ENCODE results near the gene TRIM34. TPM values are rescaled to one million over a fixed set of nuclear protein-coding genes. Genes with fewer than 3 reads are reported as not detected.
A peak's percentile ranks its signal among the peaks of the same experiment; 100 is the strongest.
"Not testable (repeated sequence)": the region's sequence is repeated elsewhere in the genome, so short reads cannot be mapped to it uniquely, and the experiment has no call there.

Gene TRIM34
- total and polyA plus RNA-seq, 4 experiments from 2014 or later: 9.6 to 20.2 (median 11.0) TPM

DNA sequence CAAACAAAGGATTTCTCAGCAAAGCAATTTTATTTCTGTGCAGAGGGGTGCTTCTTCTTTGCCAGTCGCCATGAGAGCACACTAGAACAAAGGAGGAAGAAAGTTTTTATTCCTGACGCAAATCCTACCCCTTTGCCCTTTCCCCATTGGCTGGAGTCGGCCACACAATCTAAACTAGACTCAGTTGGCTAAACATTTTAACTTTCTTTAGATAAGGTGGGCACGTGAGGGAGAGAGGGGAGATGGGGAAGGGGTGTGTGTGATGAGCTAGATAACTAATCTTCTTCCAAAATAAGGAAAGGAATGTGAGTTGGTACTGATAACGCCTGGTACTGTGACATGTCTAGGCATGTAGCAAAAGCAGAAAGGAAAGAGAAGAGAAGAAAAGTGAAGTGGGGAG is 65.4 kb downstream of the TRIM34 start:
- Histone ChIP-seq H3K4me1 (ENCODE audit: insufficient read depth, low read length) (peaks cover 54% of the 10 kb centered on the region), H3K27me3 (ENCODE audit: insufficient read depth, low read length) (no peaks in the 10 kb centered on the region), H3K27ac (ENCODE audit: low read depth, low read length) (peak overlapping the region; percentile 82), H3K36me3 (ENCODE audit: insufficient read depth, low read length) (peaks cover 8% of the 10 kb centered on the region), H3K9me3 (ENCODE audit: control insufficient read depth in 1 of 2, low read length in 2 of 2) (no peaks in the 10 kb centered on the region), H3K4me3 (ENCODE audit: low read length in 2 of 2) (peak overlapping the region; percentile 53 to 85)
- peaks cover 19 to 38% of the 10 kb centered on the region in 2 donors for H3K36me3 Mint-ChIP-seq
- intact Hi-C loops (cut with micrococcal nuclease): no loop called here
- POLR2A ChIA-PET (ENCODE audit: partially characterized antibody): interaction anchor here (0.6 to 3.1 kb wide), 8 partner anchors 8 to 1043 kb away, joined by 3 to 25 read pairs (median 4); partner anchors contain the start of genes SMPD1 and TRIM34
- peaks cover 39 to 72% (median 51%) of the 10 kb centered on the region in 4 donors for H3K4me1 Mint-ChIP-seq
- H3K4me3 Mint-ChIP-seq: peak overlapping the region; percentile 90 to 97 (median 95)
- DNase-seq: no peak
- no peaks in the 10 kb centered on the region for H3K9me3 Mint-ChIP-seq
- peak overlapping the region; percentile 93 to 97 (median 95) for H3K27ac Mint-ChIP-seq
- H3K27me3 Mint-ChIP-seq: no peaks in the 10 kb centered on the region
- CTCF ChIA-PET (ENCODE audit: partially characterized antibody): interaction anchor here (1.1 to 3.8 kb wide), 5 partner anchors 11 to 115 kb away, joined by 4 to 21 read pairs (median 5); no protein-coding TSS in a partner anchor

DNA sequence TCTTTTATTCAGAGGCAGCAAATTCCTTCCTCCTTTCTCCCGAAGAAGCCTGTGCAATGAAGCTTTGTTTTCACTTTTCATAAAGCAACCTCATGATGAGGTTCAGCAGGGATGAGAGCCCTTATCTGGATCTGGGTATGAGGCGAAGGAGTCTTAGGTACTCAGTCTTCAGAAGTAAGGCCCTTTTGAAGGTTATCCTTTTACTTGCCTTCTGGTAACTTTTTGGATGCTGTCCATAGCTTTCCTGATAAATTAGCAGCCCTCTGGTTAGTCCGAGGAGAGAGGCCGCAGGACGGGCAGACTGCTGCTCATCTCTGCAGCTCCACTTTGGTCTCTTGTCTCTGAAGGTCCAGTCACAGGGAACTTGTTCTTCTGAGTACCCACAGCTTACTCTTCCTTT is 65.9 kb downstream of the TRIM34 start:
- Histone ChIP-seq H3K27ac (ENCODE audit: low read depth, low read length) (peak overlapping the region; percentile 82), H3K4me3 (ENCODE audit: low read length in 2 of 2) (peak overlapping the region; percentile 53 to 85), H3K27me3 (ENCODE audit: insufficient read depth, low read length) (no peaks in the 10 kb centered on the region), H3K36me3 (ENCODE audit: insufficient read depth, low read length) (peaks cover 8% of the 10 kb centered on the region), H3K9me3 (ENCODE audit: control insufficient read depth in 1 of 2, low read length in 2 of 2) (no peaks in the 10 kb centered on the region), H3K4me1 (ENCODE audit: insufficient read depth, low read length) (peaks cover 57% of the 10 kb centered on the region)
- ChIA-PET POLR2A (ENCODE audit: partially characterized antibody) (interaction anchor here (0.7 to 3.1 kb wide), 7 partner anchors 11 to 1043 kb away, joined by 3 to 25 read pairs (median 4); partner anchors contain the start of genes SMPD1 and TRIM34), CTCF (ENCODE audit: partially characterized antibody) (interaction anchor here (1.1 to 3.8 kb wide), 5 partner anchors 10 to 114 kb away, joined by 3 to 21 read pairs (median 5); no protein-coding TSS in a partner anchor)
- H3K9me3 Mint-ChIP-seq: no peaks in the 10 kb centered on the region
- no peaks in the 10 kb centered on the region for H3K27me3 Mint-ChIP-seq
- intact Hi-C loops (cut with micrococcal nuclease): no loop called here
- peaks cover 25 to 42% of the 10 kb centered on the region in 2 donors for H3K36me3 Mint-ChIP-seq
- peak overlapping the region; percentile 90 to 97 (median 95) for H3K4me3 Mint-ChIP-seq
- DNase-seq: peak in 1 of 5 donors; percentile 10
- H3K27ac Mint-ChIP-seq: peak overlapping the region; percentile 93 to 97 (median 95)
- peaks cover 39 to 74% (median 53%) of the 10 kb centered on the region in 4 donors for H3K4me1 Mint-ChIP-seq

DNA sequence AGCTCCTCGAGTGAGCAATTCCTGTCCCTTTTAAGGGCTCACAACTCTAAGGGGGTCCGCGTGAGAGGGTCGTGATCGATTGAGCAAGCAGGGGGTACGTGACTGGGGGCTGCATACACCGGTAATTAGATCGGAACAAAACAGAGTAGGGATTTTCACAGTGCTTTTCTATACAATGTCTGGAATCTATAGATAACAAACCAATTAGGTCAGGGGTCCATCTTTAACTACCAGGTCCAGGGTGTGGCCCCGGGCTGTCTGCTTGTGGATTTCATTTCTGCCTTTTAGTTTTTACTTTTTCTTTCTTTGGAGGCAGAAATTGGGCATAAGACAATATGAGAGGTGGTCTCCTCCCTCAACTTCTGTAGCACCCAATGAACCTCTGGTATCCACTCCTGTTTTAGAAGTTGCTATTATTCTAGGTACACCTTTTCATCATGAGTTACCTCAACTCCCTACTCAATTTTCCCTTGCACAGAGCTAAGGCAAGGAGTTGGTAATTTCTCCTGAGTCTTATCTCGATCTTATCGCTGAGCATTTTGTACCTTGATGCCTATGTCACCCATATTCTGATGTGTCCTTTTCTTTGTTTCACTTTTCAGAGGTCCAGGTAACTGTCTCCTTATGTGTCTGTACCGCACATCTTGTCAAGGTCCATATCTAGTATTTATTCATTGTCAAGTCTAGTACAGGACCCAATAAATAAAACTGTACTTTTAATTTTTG is 66.6 kb downstream of the TRIM34 start:
- intact Hi-C loops (cut with micrococcal nuclease): not testable (repeated sequence)
- Mint-ChIP-seq H3K27ac (peak overlapping the region; percentile 93 to 97 (median 95)), H3K36me3 (peaks cover 31 to 49% of the 10 kb centered on the region in 2 donors)

DNA sequence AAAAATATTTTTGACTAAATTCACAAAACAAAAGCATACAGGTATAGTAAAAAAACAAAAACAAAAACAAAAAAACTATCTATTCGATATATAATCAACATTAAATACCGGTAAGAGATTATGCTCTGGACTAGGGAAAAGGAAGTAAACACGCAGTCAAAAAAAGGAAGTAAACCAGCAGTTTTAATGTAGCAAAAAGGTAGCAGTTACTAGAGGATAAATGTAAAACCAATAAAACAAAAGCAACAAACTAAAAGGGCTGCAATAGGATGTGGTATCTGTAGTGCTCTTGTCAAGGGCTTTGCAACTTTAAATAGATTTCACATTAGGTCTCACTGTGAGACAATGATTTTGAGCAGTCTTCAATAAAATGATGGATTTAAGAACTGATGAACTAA is 67.2 kb downstream of the TRIM34 start:
- Mint-ChIP-seq H3K4me3 (peak overlapping the region; percentile 90 to 97 (median 95)), H3K36me3 (peaks cover 37 to 55% of the 10 kb centered on the region in 2 donors), H3K9me3 (no peaks in the 10 kb centered on the region), H3K27ac (peak overlapping the region; percentile 93 to 97 (median 95)), H3K27me3 (no peaks in the 10 kb centered on the region), H3K4me1 (peaks cover 47 to 79% (median 58%) of the 10 kb centered on the region in 4 donors)
- DNase-seq: peak in 2 of 5 donors; percentile 21 to 23
- CTCF ChIA-PET (ENCODE audit: partially characterized antibody): no interaction called here
- POLR2A ChIA-PET (ENCODE audit: partially characterized antibody): interaction anchor here (1.5 to 3.0 kb wide), 2 partner anchors 10 to 698 kb away, joined by 4 to 25 read pairs; partner anchors contain the start of gene SMPD1
- H3K4me1 ChIP-seq (ENCODE audit: insufficient read depth, low read length): peaks cover 65% of the 10 kb centered on the region
- H3K9me3 ChIP-seq (ENCODE audit: control insufficient read depth in 1 of 2, low read length in 2 of 2): no peaks in the 10 kb centered on the region
- no peaks in the 10 kb centered on the region for H3K27me3 ChIP-seq (ENCODE audit: insufficient read depth, low read length)
- peak overlapping the region; percentile 53 to 85 for H3K4me3 ChIP-seq (ENCODE audit: low read length in 2 of 2)
- intact Hi-C loops (cut with micrococcal nuclease): no loop called here
- H3K27ac ChIP-seq (ENCODE audit: low read depth, low read length): peak overlapping the region; percentile 82
- H3K36me3 ChIP-seq (ENCODE audit: insufficient read depth, low read length): peaks cover 20% of the 10 kb centered on the region

More for the DNA sequence above, 66.6 kb downstream of the TRIM34 start:
- DNase-seq: peak in 1 of 5 donors; percentile 7
- Histone ChIP-seq H3K27ac (ENCODE audit: low read depth, low read length) (peak overlapping the region; percentile 82), H3K36me3 (ENCODE audit: insufficient read depth, low read length) (peaks cover 14% of the 10 kb centered on the region), H3K4me1 (ENCODE audit: insufficient read depth, low read length) (peaks cover 60% of the 10 kb centered on the region), H3K4me3 (ENCODE audit: low read length in 2 of 2) (peak overlapping the region; percentile 53 to 85)
- Mint-ChIP-seq H3K4me1 (peaks cover 42 to 76% (median 56%) of the 10 kb centered on the region in 4 donors), H3K4me3 (peak overlapping the region; percentile 90 to 97 (median 95))
- H3K9me3 Mint-ChIP-seq; H3K27me3 Mint-ChIP-seq; H3K27me3 ChIP-seq (ENCODE audit: insufficient read depth, low read length); H3K9me3 ChIP-seq (ENCODE audit: control insufficient read depth in 1 of 2, low read length in 2 of 2): not testable (repeated sequence)
- ChIA-PET CTCF (ENCODE audit: partially characterized antibody) (interaction anchor here (1.1 to 3.8 kb wide), 3 partner anchors 19 to 70 kb away, joined by 3 to 21 read pairs (median 5); no protein-coding TSS in a partner anchor), POLR2A (ENCODE audit: partially characterized antibody) (interaction anchor here (1.4 to 3.1 kb wide), 4 partner anchors 11 to 698 kb away, joined by 4 to 25 read pairs (median 10); partner anchors contain the start of genes SMPD1 and TRIM34)

Other genes with a start within 250 kb of the TRIM34 start
- not detected for gene OR51M1, start 241.2 kb upstream of the TRIM34 start, total RNA-seq
- not detected for gene OR51M1, start 241.2 kb upstream of the TRIM34 start, polyA plus RNA-seq
- gene OR51Q1, start 202.9 kb upstream of the TRIM34 start, total RNA-seq: not detected
- not detected for gene OR51Q1, start 202.9 kb upstream of the TRIM34 start, polyA plus RNA-seq
- not detected for gene OR51I1, start 183.5 kb upstream of the TRIM34 start, total RNA-seq
- not detected for gene OR51I1, start 183.5 kb upstream of the TRIM34 start, polyA plus RNA-seq
- not detected for gene OR51I2, start 175.7 kb upstream of the TRIM34 start, total RNA-seq
- gene OR51I2, start 175.7 kb upstream of the TRIM34 start, polyA plus RNA-seq: not detected
- not detected for gene OR52D1, start 136.3 kb upstream of the TRIM34 start, total RNA-seq
- not detected for gene OR52D1, start 136.3 kb upstream of the TRIM34 start, polyA plus RNA-seq
- gene UBQLN3, start 115.0 kb upstream of the TRIM34 start, total RNA-seq: not detected
- gene UBQLN3, start 115.0 kb upstream of the TRIM34 start, polyA plus RNA-seq: not detected
- gene UBQLNL, start 108.3 kb upstream of the TRIM34 start, total RNA-seq: under 1 TPM; 0.47 to 0.50 TPM
- not detected for gene UBQLNL, start 108.3 kb upstream of the TRIM34 start, polyA plus RNA-seq
- not detected for gene OR52H1, start 76.5 kb upstream of the TRIM34 start, total RNA-seq
- gene OR52H1, start 76.5 kb upstream of the TRIM34 start, polyA plus RNA-seq: not detected
- gene OR52B6, start 44.1 kb upstream of the TRIM34 start, total RNA-seq: not detected
- not detected for gene OR52B6, start 44.1 kb upstream of the TRIM34 start, polyA plus RNA-seq
- gene TRIM6, start 28.4 kb upstream of the TRIM34 start, total RNA-seq: not detected
- not detected for gene TRIM6, start 28.4 kb upstream of the TRIM34 start, polyA plus RNA-seq
- gene TRIM5, start 60.1 kb downstream of the TRIM34 start, total RNA-seq: 10 to 100 TPM; 33.9 to 35.5 TPM
- gene TRIM5, start 60.1 kb downstream of the TRIM34 start, polyA plus RNA-seq: 1 to 10 TPM; 9.1 to 9.5 TPM
- 100 to 1,000 TPM; 349 to 353 TPM for gene TRIM22, start 64.8 kb downstream of the TRIM34 start, total RNA-seq
- gene TRIM22, start 64.8 kb downstream of the TRIM34 start, polyA plus RNA-seq: 100 to 1,000 TPM; 187 to 190 TPM
- gene OR56B1, start 111.4 kb downstream of the TRIM34 start, total RNA-seq: under 1 TPM; 0.44 to 0.61 TPM
- gene OR56B1, start 111.4 kb downstream of the TRIM34 start, polyA plus RNA-seq: under 1 TPM in 1 of 2 donors, not detected in 1; 0.20 TPM
- 1 to 10 TPM; 1.6 to 2.2 TPM for gene OR52N4, start 129.2 kb downstream of the TRIM34 start, total RNA-seq
- under 1 TPM; 0.50 to 0.60 TPM for gene OR52N4, start 129.2 kb downstream of the TRIM34 start, polyA plus RNA-seq
- not detected for gene OR52N5, start 158.4 kb downstream of the TRIM34 start, total RNA-seq
- gene OR52N5, start 158.4 kb downstream of the TRIM34 start, polyA plus RNA-seq: not detected
- not detected for gene OR52N1, start 166.3 kb downstream of the TRIM34 start, total RNA-seq
- not detected for gene OR52N1, start 166.3 kb downstream of the TRIM34 start, polyA plus RNA-seq
- not detected for gene OR52N2, start 183.9 kb downstream of the TRIM34 start, total RNA-seq
- not detected for gene OR52N2, start 183.9 kb downstream of the TRIM34 start, polyA plus RNA-seq
- not detected for gene OR52E6, start 216.9 kb downstream of the TRIM34 start, total RNA-seq
- not detected for gene OR52E6, start 216.9 kb downstream of the TRIM34 start, polyA plus RNA-seq
- not detected for gene OR52E8, start 232.7 kb downstream of the TRIM34 start, total RNA-seq
- gene OR52E8, start 232.7 kb downstream of the TRIM34 start, polyA plus RNA-seq: not detected